Ovary (tissue), 3 donors: ENCODE measurements around the gene PLCB1.

Experiments used
- CTCF ChIP-seq, 3 donors: fragments of 450-650 bp in 2 of 3; fragments of 200-600 bp in 1 of 3; IDR thresholded peaks; one replicate each; pipeline versions ENCODE4 v1.5.1 to v1.8.0; 2016 to 2022; ENCODE audit warnings: antibody characterized with exemption in 3 of 3, mild to moderate bottlenecking in 1 of 3
- EP300 ChIP-seq: sonication (generic); formaldehyde crosslinking; IDR thresholded peaks from one replicate; pipeline ENCODE4 v1.6.1; 2017; ENCODE audit warnings: antibody characterized with exemption
- POLR2A ChIP-seq: fragments of 450-650 bp; IDR thresholded peaks from one replicate; pipeline ENCODE4 v1.6.1; 2017; ENCODE audit warnings: antibody characterized with exemption, mild to moderate bottlenecking, moderate library complexity
- donor health status: DM: no; HTN: no; CAD: no.

GRCh38 chr20:8587251-8587650 is 455.2 kb downstream of the PLCB1 start:
- TF ChIP-seq POLR2A (no peak), CTCF (IDR thresholded peaks at IDR 0.05) (no peak), EP300 (no peak)
